Parathyroid adenoma (tissue), 2 donors: Measurements from ENCODE around the gene MRTFB.

Experiments used
- H2AFZ ChIP-seq: fragments of 300-600 bp; sonication (generic); one replicate; pipeline ENCODE4 v1.7.0; 2017; ENCODE audit warnings: antibody characterized with exemption, mild to moderate bottlenecking
- H3K27ac ChIP-seq: fragments of 300-600 bp; sonication (generic); one replicate; pipeline ENCODE4 v1.7.0; 2017
- H3K27me3 ChIP-seq: fragments of 300-600 bp; sonication (generic); one replicate; pipeline ENCODE4 v1.7.0; 2017; ENCODE audit warnings: low read length; ENCODE audit not compliant: control insufficient read depth, insufficient read depth
- H3K36me3 ChIP-seq: fragments of 300-600 bp; sonication (generic); one replicate; pipeline ENCODE4 v1.7.0; 2017; ENCODE audit warnings: low read length; ENCODE audit not compliant: control insufficient read depth, insufficient read depth
- H3K4me1 ChIP-seq: fragments of 300-600 bp; sonication (generic); one replicate; pipeline ENCODE4 v1.7.0; 2017; ENCODE audit warnings: control low read depth
- H3K4me2 ChIP-seq: fragments of 300-600 bp; sonication (generic); one replicate; pipeline ENCODE4 v1.7.0; 2017; ENCODE audit warnings: low read length
- H3K4me3 ChIP-seq: fragments of 300-600 bp; sonication (generic); one replicate; pipeline ENCODE4 v1.7.0; 2017; ENCODE audit warnings: low read depth, low read length
- H3K79me2 ChIP-seq: fragments of 300-600 bp; sonication (generic); one replicate; pipeline ENCODE4 v1.7.0; 2017; ENCODE audit warnings: control low read depth
- H3K9ac ChIP-seq: fragments of 300-600 bp; sonication (generic); one replicate; pipeline ENCODE4 v1.7.0; 2017; ENCODE audit warnings: mild to moderate bottlenecking
- H3K9me3 ChIP-seq: fragments of 300-600 bp; sonication (generic); one replicate; pipeline ENCODE4 v1.7.0; 2017; ENCODE audit warnings: low read length; ENCODE audit not compliant: control insufficient read depth
- CTCF ChIP-seq: fragments of 300-600 bp; sonication (generic); IDR thresholded peaks from one replicate; pipeline ENCODE4 v1.7.0; 2017; ENCODE audit warnings: antibody characterized with exemption, mild to moderate bottlenecking
- donor health status: primary hyperparathyroidism.

Gene MRTFB

GRCh38 chr16:14063618-14064581 lies 7.2 kb upstream of the MRTFB start:
- no peaks in the 10 kb centered on the region for H3K9me3 ChIP-seq
- H3K36me3 ChIP-seq: no peaks in the 10 kb centered on the region
- H2AFZ ChIP-seq: no peak overlapping the region
- no peak overlapping the region for H3K4me2 ChIP-seq
- no peak overlapping the region for H3K9ac ChIP-seq
- H3K27me3 ChIP-seq: no peaks in the 10 kb centered on the region
- TF ChIP-seq CTCF: no peak
- no peaks in the 10 kb centered on the region for H3K4me1 ChIP-seq
- no peak overlapping the region for H3K4me3 ChIP-seq
- H3K27ac ChIP-seq: no peak overlapping the region
- H3K79me2 ChIP-seq: no peaks in the 10 kb centered on the region

- H3K27me3 ChIP-seq: no peaks in the 10 kb centered on the region
- H3K79me2 ChIP-seq: peaks cover 7% of the 10 kb centered on the region
- H3K36me3 ChIP-seq: no peaks in the 10 kb centered on the region
- H3K4me3 ChIP-seq: no peak overlapping the region
- peak overlapping the region; percentile 98 for H2AFZ ChIP-seq
- no peak for TF ChIP-seq CTCF
- peak overlapping the region; percentile 89 for H3K27ac ChIP-seq
- no peak overlapping the region for H3K9ac ChIP-seq
- H3K9me3 ChIP-seq: no peaks in the 10 kb centered on the region
- H3K4me1 ChIP-seq: peaks cover 8% of the 10 kb centered on the region
- no peak overlapping the region for H3K4me2 ChIP-seq
Measured at GRCh38 chr16:14069818-14070217, 1.3 kb upstream of the MRTFB start.

- H3K27ac ChIP-seq: peak overlapping the region; percentile 89
Measured at GRCh38 chr16:14070555-14070876, 603 bp upstream of the MRTFB start.

GRCh38 chr16:14071576-14072271 lies 605 bp downstream of the MRTFB start:
- Histone ChIP-seq H3K36me3 (no peaks in the 10 kb centered on the region), H3K4me3 (peak overlapping the region; percentile 84), H3K27me3 (no peaks in the 10 kb centered on the region), H3K4me1 (peaks cover 8% of the 10 kb centered on the region), H3K9me3 (no peaks in the 10 kb centered on the region), H3K9ac (peak overlapping the region; percentile 69), H3K4me2 (peak overlapping the region; percentile 84), H3K79me2 (peaks cover 7% of the 10 kb centered on the region), H2AFZ (peak overlapping the region; percentile 98), H3K27ac (peak overlapping the region; percentile 89)
- TF ChIP-seq CTCF: no peak

More at GRCh38 chr16:14070555-14070876, 603 bp upstream of the MRTFB start:
- peaks cover 7% of the 10 kb centered on the region for H3K79me2 ChIP-seq
- TF ChIP-seq CTCF: no peak
- peak overlapping the region; percentile 90 for H3K9ac ChIP-seq
- no peaks in the 10 kb centered on the region for H3K27me3 ChIP-seq
- no peaks in the 10 kb centered on the region for H3K9me3 ChIP-seq
- peak overlapping the region; percentile 96 for H3K4me2 ChIP-seq
- peak overlapping the region; percentile 98 for H2AFZ ChIP-seq
- H3K4me3 ChIP-seq: peak overlapping the region; percentile 84
- H3K4me1 ChIP-seq: peaks cover 8% of the 10 kb centered on the region
- H3K36me3 ChIP-seq: no peaks in the 10 kb centered on the region
